ACC112 (cell line): Measurements from ENCODE around the gene CFAP46.
"Not testable (repeated sequence)": the region's sequence is repeated elsewhere in the genome, so short reads cannot be mapped to it uniquely, and the experiment has no call there.

Experiments used
- H2AFZ ChIP-seq: fragments of 200-600 bp; sonication (generic); one replicate; pipeline ENCODE4 v1.6.0; 2017; ENCODE audit warnings: antibody characterized with exemption, low read length; ENCODE audit not compliant: unreplicated experiment
- H3K27ac ChIP-seq: fragments of 200-600 bp; sonication (generic); 2 replicates; pipeline ENCODE4 v1.5.1; 2014; ENCODE audit warnings: low read depth, mild to moderate bottlenecking, antibody characterized with exemption, low read length, moderate library complexity
- H3K27me3 ChIP-seq: fragments of 200-600 bp; sonication (generic); 2 replicates; pipeline ENCODE4 v1.6.1; 2014; ENCODE audit warnings: mild to moderate bottlenecking, antibody characterized with exemption, low read length, moderate library complexity, mixed read lengths; ENCODE audit not compliant: insufficient read depth
- H3K36me3 ChIP-seq: fragments of 200-600 bp; sonication (generic); 2 replicates; pipeline ENCODE4 v1.6.1; 2016; ENCODE audit warnings: mild to moderate bottlenecking, antibody characterized with exemption, low read length, moderate library complexity, mixed read lengths; ENCODE audit not compliant: insufficient read depth
- H3K4me1 ChIP-seq: fragments of 200-600 bp; sonication (generic); one replicate; pipeline ENCODE4 v1.6.1; 2016; ENCODE audit warnings: low read length, mixed read lengths; ENCODE audit not compliant: insufficient read depth, unreplicated experiment, control insufficient read depth
- H3K4me3 ChIP-seq: fragments of 200-600 bp; sonication (generic); 2 replicates; pipeline ENCODE4 v1.5.1; 2014; ENCODE audit warnings: mild to moderate bottlenecking, low read depth, low read length
- H3K79me2 ChIP-seq: fragments of 200-600 bp; sonication (generic); one replicate; pipeline ENCODE4 v1.6.0; 2016; ENCODE audit warnings: low read length; ENCODE audit not compliant: control insufficient read depth, unreplicated experiment, insufficient read depth

CFAP46 gene

GRCh38 chr10:132931258-132932250, 10.8 kb downstream of the CFAP46 start:
- H2AFZ ChIP-seq, H3K36me3 ChIP-seq, H3K4me1 ChIP-seq, H3K27me3 ChIP-seq, H3K27ac ChIP-seq, H3K79me2 ChIP-seq, H3K4me3 ChIP-seq: not testable (repeated sequence)

- H3K79me2 ChIP-seq, H2AFZ ChIP-seq, H3K27me3 ChIP-seq, H3K4me3 ChIP-seq, H3K36me3 ChIP-seq, H3K4me1 ChIP-seq, H3K27ac ChIP-seq: not testable (repeated sequence)
Observed at GRCh38 chr10:132930701-132931100, 11.7 kb downstream of the CFAP46 start.

GRCh38 chr10:132929953-132930548, 12.3 kb downstream of the CFAP46 start:
- H3K27me3 ChIP-seq: no peaks in the 10 kb centered on the region; the same call in 1 of the 2 replicates
- no peak overlapping the region for H2AFZ ChIP-seq

GRCh38 chr10:132929480-132929879, 12.9 kb downstream of the CFAP46 start:
- Histone ChIP-seq H3K27ac (no peak overlapping the region), H3K27me3 (no peaks in the 10 kb centered on the region; the same call in 1 of the 2 replicates), H3K36me3 (no peaks in the 10 kb centered on the region), H3K4me3 (no peak overlapping the region), H3K4me1 (no peaks in the 10 kb centered on the region), H3K79me2 (no peaks in the 10 kb centered on the region), H2AFZ (no peak overlapping the region)

More at GRCh38 chr10:132929953-132930548, 12.3 kb downstream of the CFAP46 start:
- H3K36me3 ChIP-seq: no peaks in the 10 kb centered on the region
- no peak overlapping the region for H3K27ac ChIP-seq
- no peak overlapping the region for H3K4me3 ChIP-seq
- no peaks in the 10 kb centered on the region for H3K4me1 ChIP-seq
- no peaks in the 10 kb centered on the region for H3K79me2 ChIP-seq

- Histone ChIP-seq H3K79me2 (no peaks in the 10 kb centered on the region), H2AFZ (no peak overlapping the region), H3K4me1 (no peaks in the 10 kb centered on the region), H3K27me3 (no peaks in the 10 kb centered on the region; the same call in 1 of the 2 replicates), H3K4me3 (no peak overlapping the region), H3K36me3 (no peaks in the 10 kb centered on the region), H3K27ac (no peak overlapping the region)
Observed at GRCh38 chr10:132928261-132928660, 14.1 kb downstream of the CFAP46 start.

GRCh38 chr10:132927824-132928223, 14.5 kb downstream of the CFAP46 start:
- Histone ChIP-seq H3K27me3 (no peaks in the 10 kb centered on the region; the same call in 1 of the 2 replicates), H3K79me2 (no peaks in the 10 kb centered on the region), H3K27ac (no peak overlapping the region), H3K4me3 (no peak overlapping the region), H3K4me1 (no peaks in the 10 kb centered on the region), H2AFZ (no peak overlapping the region), H3K36me3 (no peaks in the 10 kb centered on the region)

GRCh38 chr10:132926777-132927650, 15.4 kb downstream of the CFAP46 start:
- Histone ChIP-seq H3K4me3 (no peak overlapping the region), H3K36me3 (no peaks in the 10 kb centered on the region), H2AFZ (no peak overlapping the region), H3K27me3 (no peaks in the 10 kb centered on the region; the same call in 1 of the 2 replicates), H3K79me2 (no peaks in the 10 kb centered on the region), H3K27ac (no peak overlapping the region), H3K4me1 (no peaks in the 10 kb centered on the region)

- Histone ChIP-seq H3K27ac (no peak overlapping the region), H2AFZ (no peak overlapping the region), H3K4me3 (no peak overlapping the region), H3K79me2 (no peaks in the 10 kb centered on the region), H3K36me3 (no peaks in the 10 kb centered on the region), H3K4me1 (no peaks in the 10 kb centered on the region), H3K27me3 (no peaks in the 10 kb centered on the region; the same call in 1 of the 2 replicates)
Observed at GRCh38 chr10:132926070-132926469, 16.3 kb downstream of the CFAP46 start.

- no peaks in the 10 kb centered on the region for H3K36me3 ChIP-seq
- no peak overlapping the region for H3K4me3 ChIP-seq
- no peak overlapping the region for H3K27ac ChIP-seq
- no peaks in the 10 kb centered on the region for H3K4me1 ChIP-seq
- H2AFZ ChIP-seq: no peak overlapping the region
- no peaks in the 10 kb centered on the region; the same call in 1 of the 2 replicates for H3K27me3 ChIP-seq
- no peaks in the 10 kb centered on the region for H3K79me2 ChIP-seq
Observed at GRCh38 chr10:132925614-132926013, 16.8 kb downstream of the CFAP46 start.

GRCh38 chr10:132925071-132925561, 17.3 kb downstream of the CFAP46 start:
- Histone ChIP-seq H3K4me3 (no peak overlapping the region), H3K36me3 (no peaks in the 10 kb centered on the region), H3K27me3 (no peaks in the 10 kb centered on the region; the same call in 1 of the 2 replicates), H3K4me1 (no peaks in the 10 kb centered on the region), H3K79me2 (no peaks in the 10 kb centered on the region), H3K27ac (no peak overlapping the region), H2AFZ (no peak overlapping the region)
